Mucosa of stomach (tissue), 1 donor: ENCODE measurements around the gene LEUTX.

Source experiments
- H3K27me3 ChIP-seq: one replicate; pipeline ENCODE4 v1.7.0; 2013; ENCODE audit warnings: mild to moderate bottlenecking, low read length; ENCODE audit not compliant: control insufficient read depth, insufficient read depth
- H3K36me3 ChIP-seq: one replicate; pipeline ENCODE4 v1.7.0; 2013; ENCODE audit warnings: low read length; ENCODE audit not compliant: control insufficient read depth, insufficient read depth
- H3K4me1 ChIP-seq: one replicate; pipeline ENCODE4 v1.7.0; 2013; ENCODE audit warnings: mild to moderate bottlenecking, low read length; ENCODE audit not compliant: control insufficient read depth, insufficient read depth
- H3K4me3 ChIP-seq: one replicate; pipeline ENCODE4 v1.7.0; 2013; ENCODE audit warnings: low read length
- H3K9ac ChIP-seq: one replicate; pipeline ENCODE4 v1.7.0; 2013; ENCODE audit warnings: mild to moderate bottlenecking, low read length, moderate library complexity
- H3K9me3 ChIP-seq: one replicate; pipeline ENCODE4 v1.7.0; 2013; ENCODE audit warnings: mild to moderate bottlenecking, low read length, moderate library complexity; ENCODE audit not compliant: control insufficient read depth
- donor health status: Pancreatic carcinoma.

The LEUTX gene, protein sequence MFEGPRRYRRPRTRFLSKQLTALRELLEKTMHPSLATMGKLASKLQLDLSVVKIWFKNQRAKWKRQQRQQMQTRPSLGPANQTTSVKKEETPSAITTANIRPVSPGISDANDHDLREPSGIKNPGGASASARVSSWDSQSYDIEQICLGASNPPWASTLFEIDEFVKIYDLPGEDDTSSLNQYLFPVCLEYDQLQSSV

GRCh38 chr19:39778763-39779162 lies at the start of gene LEUTX:
Gene LEUTX (plus strand): TSS chr19:39778854. CDS start chr19:39778921, 67 bp downstream.
- Histone ChIP-seq H3K4me1 (no peaks in the 10 kb centered on the region), H3K9ac (no peak within 1 kb of the TSS), H3K27me3 (no peaks in the 10 kb centered on the region)

DNA sequence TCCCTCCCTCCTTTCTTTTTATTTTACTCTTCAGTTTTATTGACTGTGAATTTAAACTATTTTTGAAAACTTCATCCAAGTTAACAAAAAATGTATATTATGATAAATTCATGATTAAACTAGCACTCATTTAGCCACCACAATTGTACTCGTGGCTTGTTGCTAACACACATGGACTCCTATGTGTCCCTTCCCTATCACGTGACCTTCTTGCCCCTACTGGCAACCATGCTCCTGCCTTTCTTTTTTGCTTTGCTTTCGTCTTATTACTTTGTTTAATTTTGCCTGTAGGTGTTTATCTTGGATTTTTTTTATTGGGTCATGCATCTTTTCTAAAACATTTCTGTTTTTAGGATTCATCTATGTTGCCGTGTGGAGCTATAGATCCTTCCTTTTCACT lies 49.1 kb upstream of the LEUTX start:
- H3K27me3 ChIP-seq: peaks cover 3% of the 10 kb centered on the region
- H3K9ac ChIP-seq: no peak overlapping the region
- H3K9me3 ChIP-seq: no peaks in the 10 kb centered on the region
- H3K4me1 ChIP-seq: no peaks in the 10 kb centered on the region
- H3K36me3 ChIP-seq: no peaks in the 10 kb centered on the region
- H3K4me3 ChIP-seq: no peak overlapping the region

More at GRCh38 chr19:39778763-39779162, at the start of gene LEUTX:
- H3K4me3 ChIP-seq: no peak within 1 kb of the TSS
- no peaks in the 10 kb centered on the region for H3K36me3 ChIP-seq
- H3K9me3 ChIP-seq: no peaks in the 10 kb centered on the region

- no peaks in the 10 kb centered on the region for H3K36me3 ChIP-seq
- H3K9ac ChIP-seq: no peak overlapping the region
- no peaks in the 10 kb centered on the region for H3K4me1 ChIP-seq
- no peaks in the 10 kb centered on the region for H3K9me3 ChIP-seq
- H3K27me3 ChIP-seq: peaks cover 3% of the 10 kb centered on the region
- no peak overlapping the region for H3K4me3 ChIP-seq
Observed at GRCh38 chr19:39731685-39732084, 47.0 kb upstream of the LEUTX start.

DNA sequence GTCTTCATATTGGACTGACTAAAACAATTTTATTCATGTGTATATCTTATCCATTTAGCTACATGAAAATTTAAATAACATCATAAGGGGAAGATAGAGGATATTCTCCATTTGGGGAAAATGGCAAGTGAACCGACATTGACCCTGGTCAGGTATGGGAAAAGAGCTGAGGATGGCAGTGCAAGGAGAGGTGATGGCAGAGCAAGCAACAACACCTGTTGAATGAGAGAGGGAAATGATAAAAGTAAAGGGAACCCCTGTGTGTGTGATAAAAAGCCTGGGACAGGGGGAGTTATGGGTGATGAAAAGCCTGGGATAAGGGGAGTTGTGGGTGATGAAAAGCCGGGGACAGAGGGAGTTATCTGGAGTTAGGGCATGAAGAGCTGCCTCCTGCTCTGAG lies 44.8 kb upstream of the LEUTX start:
- Histone ChIP-seq H3K9ac (no peak overlapping the region), H3K4me3 (no peak overlapping the region), H3K36me3 (no peaks in the 10 kb centered on the region), H3K4me1 (no peaks in the 10 kb centered on the region), H3K27me3 (no peaks in the 10 kb centered on the region), H3K9me3 (no peaks in the 10 kb centered on the region)

DNA sequence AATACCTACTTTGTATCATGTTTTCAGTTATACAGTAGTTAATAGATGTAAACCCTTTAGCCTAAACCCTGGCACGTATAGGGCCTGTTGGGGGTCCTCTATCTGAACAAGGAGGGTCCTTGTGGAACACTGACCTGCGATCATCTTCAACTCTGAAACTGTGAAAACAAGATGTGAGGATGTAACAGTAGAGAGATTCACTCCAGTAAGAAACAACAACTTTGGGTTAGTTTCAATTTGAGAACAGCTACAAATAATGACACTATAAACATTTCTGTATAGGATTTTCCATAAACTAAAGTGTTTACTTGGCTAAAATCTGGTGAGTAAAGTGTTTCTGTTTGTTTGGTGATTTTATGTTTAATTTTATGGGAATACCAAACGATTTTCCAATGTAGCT lies 43.0 kb upstream of the LEUTX start:
- Histone ChIP-seq H3K27me3 (no peaks in the 10 kb centered on the region), H3K36me3 (no peaks in the 10 kb centered on the region), H3K4me1 (no peaks in the 10 kb centered on the region), H3K4me3 (no peak overlapping the region), H3K9ac (no peak overlapping the region), H3K9me3 (no peaks in the 10 kb centered on the region)

GRCh38 chr19:39736088-39736487 lies 42.6 kb upstream of the LEUTX start:
- Histone ChIP-seq H3K27me3 (no peaks in the 10 kb centered on the region), H3K4me3 (no peak overlapping the region), H3K36me3 (no peaks in the 10 kb centered on the region), H3K9ac (no peak overlapping the region), H3K4me1 (no peaks in the 10 kb centered on the region), H3K9me3 (no peaks in the 10 kb centered on the region)

- H3K36me3 ChIP-seq: no peaks in the 10 kb centered on the region
- H3K9ac ChIP-seq: no peak overlapping the region
- no peaks in the 10 kb centered on the region for H3K27me3 ChIP-seq
- no peaks in the 10 kb centered on the region for H3K4me1 ChIP-seq
- no peak overlapping the region for H3K4me3 ChIP-seq
- H3K9me3 ChIP-seq: no peaks in the 10 kb centered on the region
Observed at GRCh38 chr19:39737351-39737750, 41.3 kb upstream of the LEUTX start.

DNA sequence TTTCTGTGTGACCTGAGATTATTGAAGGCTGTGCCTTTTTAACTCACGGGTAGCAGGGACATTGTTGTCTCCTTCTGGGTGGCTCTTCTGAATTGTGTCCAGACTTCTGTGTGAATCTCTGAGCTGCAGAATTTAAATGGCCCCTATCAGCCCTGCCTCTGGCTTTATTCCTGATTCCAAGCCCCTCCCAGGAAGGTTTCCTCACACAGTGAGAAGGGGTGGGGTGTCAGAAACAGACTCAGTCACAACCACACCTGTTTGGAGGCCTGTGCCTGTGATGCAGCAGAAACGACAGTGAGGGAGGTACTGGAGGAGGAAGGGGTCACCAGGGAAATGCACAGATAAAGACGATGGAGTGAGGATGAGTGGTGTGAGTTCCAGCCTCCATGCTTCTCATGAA lies 40.8 kb upstream of the LEUTX start, which contains the start of gene CLC:
CLC (minus strand) TSS at position 139 of the 400 bp plus-strand sequence; CDS start at position 62, 77 bp downstream.
- Histone ChIP-seq H3K4me1 (no peaks in the 10 kb centered on the region), H3K4me3 (no peak within 1 kb of the TSS), H3K27me3 (no peaks in the 10 kb centered on the region), H3K36me3 (no peaks in the 10 kb centered on the region), H3K9ac (no peak within 1 kb of the TSS), H3K9me3 (no peaks in the 10 kb centered on the region)

GRCh38 chr19:39738814-39739213 lies 39.8 kb upstream of the LEUTX start:
- no peak overlapping the region for H3K4me3 ChIP-seq
- H3K9ac ChIP-seq: no peak overlapping the region
- H3K9me3 ChIP-seq: no peaks in the 10 kb centered on the region
- no peaks in the 10 kb centered on the region for H3K36me3 ChIP-seq
- H3K27me3 ChIP-seq: no peaks in the 10 kb centered on the region
- H3K4me1 ChIP-seq: no peaks in the 10 kb centered on the region

GRCh38 chr19:39740395-39740794 lies 38.3 kb upstream of the LEUTX start:
- no peaks in the 10 kb centered on the region for H3K27me3 ChIP-seq

GRCh38 chr19:39745643-39746042 lies 33.0 kb upstream of the LEUTX start:
- Histone ChIP-seq H3K36me3 (no peaks in the 10 kb centered on the region), H3K4me1 (no peaks in the 10 kb centered on the region), H3K27me3 (no peaks in the 10 kb centered on the region)

More at GRCh38 chr19:39740395-39740794, 38.3 kb upstream of the LEUTX start:
- no peak overlapping the region for H3K4me3 ChIP-seq
- H3K4me1 ChIP-seq: no peaks in the 10 kb centered on the region
- H3K9ac ChIP-seq: no peak overlapping the region
- H3K9me3 ChIP-seq: no peaks in the 10 kb centered on the region
- H3K36me3 ChIP-seq: no peaks in the 10 kb centered on the region

DNA sequence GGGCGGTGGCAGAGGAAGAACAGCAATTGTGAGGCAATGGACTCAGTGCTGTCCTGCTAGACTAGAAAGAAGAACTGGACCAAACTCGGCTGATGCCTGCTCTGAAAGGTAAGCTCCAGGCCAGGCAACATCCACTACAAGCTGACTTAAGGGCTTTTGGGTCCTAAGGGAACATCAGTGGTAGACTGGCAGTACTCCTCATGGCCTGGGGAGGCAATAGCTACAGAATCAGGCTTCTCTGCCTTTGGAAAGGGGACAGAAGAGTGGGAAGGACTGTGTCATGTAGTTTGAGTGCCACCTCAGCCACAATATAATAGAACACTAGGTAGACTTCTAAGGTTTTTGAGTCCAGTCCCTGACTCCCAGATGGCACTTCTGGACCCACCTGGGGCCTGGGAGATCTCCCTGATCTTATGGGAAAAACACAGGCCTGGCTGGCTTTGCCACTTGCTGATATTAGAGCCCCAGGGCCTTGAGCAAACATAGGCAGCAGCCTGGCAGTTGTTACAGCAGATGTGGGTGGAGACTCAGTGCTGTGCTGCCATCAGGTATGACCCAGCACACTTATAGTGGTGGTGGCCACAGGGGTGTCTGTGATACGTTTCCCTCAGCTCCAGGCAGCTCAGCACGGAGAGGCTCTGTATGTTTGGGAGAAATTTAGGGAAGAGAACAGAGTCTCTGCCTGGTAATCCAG lies 31.7 kb upstream of the LEUTX start:
- Histone ChIP-seq H3K4me3 (no peak overlapping the region), H3K27me3 (no peaks in the 10 kb centered on the region), H3K9me3 (no peaks in the 10 kb centered on the region), H3K4me1 (no peaks in the 10 kb centered on the region), H3K36me3 (no peaks in the 10 kb centered on the region), H3K9ac (no peak overlapping the region)

More at GRCh38 chr19:39745643-39746042, 33.0 kb upstream of the LEUTX start:
- Histone ChIP-seq H3K9me3 (no peaks in the 10 kb centered on the region), H3K9ac (no peak overlapping the region), H3K4me3 (no peak overlapping the region)
